ENCODE data around the gene NKTR.
A peak's percentile ranks its signal among the peaks of the same experiment; 100 is the strongest.

NKTR gene

DNA sequence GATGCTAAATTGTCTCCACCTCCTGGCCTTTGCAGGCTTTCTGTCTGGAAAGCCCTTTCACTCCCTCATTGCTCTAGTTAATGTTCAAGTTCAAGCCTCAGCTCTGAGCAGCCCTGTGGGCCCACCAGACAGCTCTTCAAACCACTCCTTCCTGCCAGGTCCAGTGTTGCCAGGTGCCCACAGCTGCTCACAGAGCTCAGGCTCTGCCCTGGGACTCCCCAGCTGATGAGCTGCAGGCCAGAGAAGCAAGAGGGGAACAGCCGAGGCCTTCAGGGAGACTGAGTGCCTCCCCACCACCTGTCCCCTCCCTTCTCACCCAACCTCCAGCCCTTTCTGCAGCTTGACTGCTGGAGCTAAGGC, 51.7 kb downstream of the NKTR start:
- Histone ChIP-seq H3K36me3 (ENCODE audit: insufficient read depth, low read length) (peaks cover 35% of the 10 kb centered on the region), H3K9me3 (replicated peaks; ENCODE audit: low read length) (no peaks in the 10 kb centered on the region), H3K4me1 (ENCODE audit: control insufficient read depth, insufficient read depth, low read length) (peaks cover 58% of the 10 kb centered on the region), H3K4me2 (ENCODE audit: low read length) (peak overlapping the region; percentile 99), H3K4me3 (ENCODE audit: low read length) (peak overlapping the region; percentile 87), H3K27me3 (ENCODE audit: control insufficient read depth, insufficient read depth, low read length) (no peaks in the 10 kb centered on the region), H3K9ac (ENCODE audit: low read depth, low read length) (peak overlapping the region; percentile 94)

- Histone ChIP-seq H3K36me3 (ENCODE audit: insufficient read depth, low read length) (peaks cover 30% of the 10 kb centered on the region), H3K4me2 (ENCODE audit: low read length) (peak overlapping the region; percentile 99), H3K9me3 (replicated peaks; ENCODE audit: low read length) (no peaks in the 10 kb centered on the region), H3K4me1 (ENCODE audit: control insufficient read depth, insufficient read depth, low read length) (peaks cover 58% of the 10 kb centered on the region), H3K27me3 (ENCODE audit: control insufficient read depth, insufficient read depth, low read length) (no peaks in the 10 kb centered on the region), H3K4me3 (ENCODE audit: low read length) (peak overlapping the region; percentile 87), H3K9ac (ENCODE audit: low read depth, low read length) (peak overlapping the region; percentile 94)
Measured at GRCh38 chr3:42652611-42653302, 52.3 kb downstream of the NKTR start.

- Histone ChIP-seq H3K4me2 (ENCODE audit: low read length) (peak overlapping the region; percentile 99), H3K36me3 (ENCODE audit: insufficient read depth, low read length) (peaks cover 27% of the 10 kb centered on the region), H3K9me3 (replicated peaks; ENCODE audit: low read length) (no peaks in the 10 kb centered on the region), H3K4me3 (ENCODE audit: low read length) (peak overlapping the region; percentile 87), H3K4me1 (ENCODE audit: control insufficient read depth, insufficient read depth, low read length) (peaks cover 58% of the 10 kb centered on the region), H3K27me3 (ENCODE audit: control insufficient read depth, insufficient read depth, low read length) (no peaks in the 10 kb centered on the region), H3K9ac (ENCODE audit: low read depth, low read length) (peak overlapping the region; percentile 94)
Measured at GRCh38 chr3:42653303-42653559, 52.7 kb downstream of the NKTR start.

DNA sequence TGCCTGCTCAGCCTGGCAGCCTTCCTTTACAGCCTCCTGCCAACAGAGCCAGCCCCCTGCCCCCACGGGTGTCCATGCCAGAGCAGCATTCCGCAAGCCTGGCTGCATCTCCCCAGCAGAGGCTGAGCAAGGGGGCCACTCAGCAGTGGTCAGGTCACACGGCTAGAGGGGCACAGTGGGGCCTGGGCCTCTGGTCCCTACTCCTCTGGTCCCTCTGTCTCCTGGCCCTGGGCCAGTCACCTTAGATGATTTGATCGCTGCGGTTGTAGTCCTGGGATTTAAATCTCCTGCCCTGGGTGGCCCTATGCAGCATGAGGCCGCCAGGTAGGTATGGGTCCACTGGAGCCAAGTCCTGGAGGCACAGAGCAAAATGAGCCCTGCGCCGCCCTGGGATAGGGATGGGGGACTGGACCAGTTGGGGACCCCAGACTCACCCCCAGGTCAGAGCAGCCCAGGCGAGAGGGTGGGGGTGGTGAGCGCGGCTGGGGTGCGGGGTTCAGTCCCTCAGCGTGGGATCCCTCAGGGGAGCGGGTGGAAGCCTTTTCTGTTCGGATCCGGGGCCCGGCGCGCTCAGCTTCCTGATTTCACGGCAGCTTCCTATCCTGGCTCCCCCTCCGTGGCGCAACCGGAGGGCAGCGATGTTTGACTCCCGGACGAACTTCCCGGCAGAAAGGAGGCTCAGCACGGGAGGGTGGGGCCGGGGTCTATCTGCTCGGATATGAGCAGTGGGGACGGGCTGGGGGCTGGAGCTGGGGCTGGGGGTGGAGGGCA, 53.3 kb downstream of the NKTR start, which contains the start of gene ZBTB47:
Gene ZBTB47, plus strand, starts transcription at position 138 of the 771 bp plus-strand sequence. CDS start 4,659 bp downstream, outside the sequence.
- Histone ChIP-seq H3K4me2 (ENCODE audit: low read length) (peak within 1 kb of the TSS; percentile 99), H3K27me3 (ENCODE audit: control insufficient read depth, insufficient read depth, low read length) (no peaks in the 10 kb centered on the region), H3K4me1 (ENCODE audit: control insufficient read depth, insufficient read depth, low read length) (peaks cover 56% of the 10 kb centered on the region), H3K4me3 (ENCODE audit: low read length) (peak within 1 kb of the TSS; percentile 87), H3K9ac (ENCODE audit: low read depth, low read length) (peak within 1 kb of the TSS; percentile 94), H3K36me3 (ENCODE audit: insufficient read depth, low read length) (peaks cover 27% of the 10 kb centered on the region), H3K9me3 (replicated peaks; ENCODE audit: low read length) (no peaks in the 10 kb centered on the region)

GRCh38 chr3:42654331-42655201, 54.1 kb downstream of the NKTR start:
- peaks cover 57% of the 10 kb centered on the region for H3K4me1 ChIP-seq (ENCODE audit: control insufficient read depth, insufficient read depth, low read length)
- H3K4me2 ChIP-seq (ENCODE audit: low read length): peak overlapping the region; percentile 99
- H3K9ac ChIP-seq (ENCODE audit: low read depth, low read length): peak overlapping the region; percentile 94
- H3K36me3 ChIP-seq (ENCODE audit: insufficient read depth, low read length): peaks cover 25% of the 10 kb centered on the region
- peak overlapping the region; percentile 87 for H3K4me3 ChIP-seq (ENCODE audit: low read length)
- no peaks in the 10 kb centered on the region for H3K27me3 ChIP-seq (ENCODE audit: control insufficient read depth, insufficient read depth, low read length)
- H3K9me3 ChIP-seq (replicated peaks; ENCODE audit: low read length): no peaks in the 10 kb centered on the region

DNA sequence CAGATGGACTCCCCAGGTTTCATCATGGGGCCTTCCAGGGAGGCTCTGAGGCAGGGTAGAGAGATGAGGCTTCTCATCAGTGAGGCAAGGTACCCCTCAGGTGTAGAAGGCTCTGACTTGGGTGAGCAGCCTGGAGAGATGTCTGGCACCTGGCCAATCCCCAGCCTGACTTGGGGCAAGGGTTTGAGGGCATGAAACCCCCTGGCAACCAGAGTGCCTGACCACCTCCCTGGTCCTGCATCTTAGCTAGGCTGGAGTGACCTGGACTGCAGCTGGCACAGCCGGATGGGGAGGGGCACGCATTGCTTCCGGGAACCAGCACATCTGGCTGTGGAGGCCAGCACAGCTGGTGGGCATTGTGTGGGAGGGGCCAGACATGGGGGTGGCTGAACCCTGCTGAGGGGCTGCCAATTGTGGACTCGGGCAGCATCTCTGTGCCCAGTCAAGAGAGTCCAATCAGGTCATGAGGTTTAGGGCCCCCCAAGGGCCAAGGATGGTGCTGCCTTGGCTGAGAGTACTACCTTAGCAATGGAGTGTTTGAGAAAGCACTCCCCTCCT, 54.9 kb downstream of the NKTR start:
- peak overlapping the region; percentile 94 for H3K9ac ChIP-seq (ENCODE audit: low read depth, low read length)

GRCh38 chr3:42655980-42656679, 55.6 kb downstream of the NKTR start:
- Histone ChIP-seq H3K4me1 (ENCODE audit: control insufficient read depth, insufficient read depth, low read length) (peaks cover 54% of the 10 kb centered on the region), H3K4me2 (ENCODE audit: low read length) (peak overlapping the region; percentile 99), H3K27me3 (ENCODE audit: control insufficient read depth, insufficient read depth, low read length) (no peaks in the 10 kb centered on the region), H3K9ac (ENCODE audit: low read depth, low read length) (no peak overlapping the region), H3K4me3 (ENCODE audit: low read length) (peak overlapping the region; percentile 87), H3K36me3 (ENCODE audit: insufficient read depth, low read length) (peaks cover 25% of the 10 kb centered on the region), H3K9me3 (replicated peaks; ENCODE audit: low read length) (no peaks in the 10 kb centered on the region)

More for the DNA sequence above, 54.9 kb downstream of the NKTR start:
- Histone ChIP-seq H3K9me3 (replicated peaks; ENCODE audit: low read length) (no peaks in the 10 kb centered on the region), H3K4me1 (ENCODE audit: control insufficient read depth, insufficient read depth, low read length) (peaks cover 61% of the 10 kb centered on the region), H3K4me2 (ENCODE audit: low read length) (peak overlapping the region; percentile 99), H3K4me3 (ENCODE audit: low read length) (peak overlapping the region; percentile 87), H3K36me3 (ENCODE audit: insufficient read depth, low read length) (peaks cover 25% of the 10 kb centered on the region), H3K27me3 (ENCODE audit: control insufficient read depth, insufficient read depth, low read length) (no peaks in the 10 kb centered on the region)

DNA sequence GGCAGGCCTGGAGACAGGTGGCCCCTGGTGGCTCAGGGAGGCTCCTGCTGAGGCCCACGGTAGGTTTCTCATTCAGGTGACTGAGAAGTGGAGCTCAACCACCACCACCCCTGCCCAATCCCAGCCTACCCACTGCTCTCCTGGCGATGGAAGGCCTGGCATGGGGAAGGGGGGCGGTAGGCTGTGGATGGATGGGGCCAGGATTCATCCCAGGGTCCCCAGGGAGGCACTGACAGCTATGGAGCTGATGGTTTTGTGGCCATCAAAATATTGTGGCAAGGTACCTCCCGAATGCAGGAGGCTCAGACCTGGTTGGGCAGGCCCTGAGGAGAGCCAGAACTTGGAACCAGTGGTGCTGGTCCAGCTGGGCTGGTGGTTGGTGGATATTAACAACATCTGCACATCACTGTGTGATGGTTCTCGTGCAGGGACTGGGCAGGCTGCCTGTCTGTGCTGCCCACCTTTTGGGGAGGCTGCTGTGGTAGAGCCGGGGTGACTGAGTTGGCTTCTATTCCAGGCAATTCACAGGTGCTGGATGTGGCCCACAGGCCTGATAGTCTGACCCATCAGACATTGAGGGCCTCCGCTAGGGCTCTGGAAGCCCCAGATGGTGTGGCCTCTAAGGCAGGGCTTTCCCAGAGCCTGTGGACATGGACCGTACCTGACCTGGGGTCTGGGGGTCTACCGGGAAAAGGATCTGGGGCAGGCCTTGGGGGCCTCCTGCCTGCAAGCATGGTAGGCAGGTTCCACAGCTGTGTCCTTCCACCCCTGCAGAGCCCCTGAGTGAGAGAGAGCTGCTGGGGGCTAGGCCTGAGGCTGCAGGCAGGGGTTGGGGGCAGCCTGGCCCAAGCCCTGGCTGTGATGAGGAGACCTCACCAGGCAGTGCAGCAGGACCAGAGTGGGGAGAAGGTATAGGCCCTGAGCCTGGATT, 56.5 kb downstream of the NKTR start:
- Histone ChIP-seq H3K4me3 (ENCODE audit: low read length) (no peak overlapping the region), H3K4me1 (ENCODE audit: control insufficient read depth, insufficient read depth, low read length) (peaks cover 46% of the 10 kb centered on the region), H3K4me2 (ENCODE audit: low read length) (peak overlapping the region; percentile 99), H3K9me3 (replicated peaks; ENCODE audit: low read length) (no peaks in the 10 kb centered on the region), H3K36me3 (ENCODE audit: insufficient read depth, low read length) (peaks cover 33% of the 10 kb centered on the region), H3K27me3 (ENCODE audit: control insufficient read depth, insufficient read depth, low read length) (no peaks in the 10 kb centered on the region), H3K9ac (ENCODE audit: low read depth, low read length) (no peak overlapping the region)

GRCh38 chr3:42657675-42658074, 57.2 kb downstream of the NKTR start:
- Histone ChIP-seq H3K4me2 (ENCODE audit: low read length) (no peak overlapping the region), H3K9ac (ENCODE audit: low read depth, low read length) (no peak overlapping the region), H3K36me3 (ENCODE audit: insufficient read depth, low read length) (peaks cover 40% of the 10 kb centered on the region), H3K4me3 (ENCODE audit: low read length) (no peak overlapping the region), H3K4me1 (ENCODE audit: control insufficient read depth, insufficient read depth, low read length) (peaks cover 38% of the 10 kb centered on the region), H3K9me3 (replicated peaks; ENCODE audit: low read length) (no peaks in the 10 kb centered on the region), H3K27me3 (ENCODE audit: control insufficient read depth, insufficient read depth, low read length) (no peaks in the 10 kb centered on the region)

- H3K4me3 ChIP-seq (ENCODE audit: low read length): no peak overlapping the region
- no peak overlapping the region for H3K4me2 ChIP-seq (ENCODE audit: low read length)
- no peak overlapping the region for H3K9ac ChIP-seq (ENCODE audit: low read depth, low read length)
- no peaks in the 10 kb centered on the region for H3K27me3 ChIP-seq (ENCODE audit: control insufficient read depth, insufficient read depth, low read length)
- peaks cover 33% of the 10 kb centered on the region for H3K4me1 ChIP-seq (ENCODE audit: control insufficient read depth, insufficient read depth, low read length)
- no peaks in the 10 kb centered on the region for H3K9me3 ChIP-seq (replicated peaks; ENCODE audit: low read length)
- H3K36me3 ChIP-seq (ENCODE audit: insufficient read depth, low read length): peaks cover 40% of the 10 kb centered on the region
Measured at GRCh38 chr3:42658091-42658770, 57.7 kb downstream of the NKTR start.

All from skeletal muscle satellite cell (primary cell).